ENCODE measurements around the gene ORMDL1. TPM values are rescaled to one million over a fixed set of nuclear protein-coding genes. Genes with fewer than 3 reads are reported as not detected.
A peak's percentile ranks its signal among the peaks of the same experiment; 100 is the strongest.
"Not testable (repeated sequence)": the region's sequence is repeated elsewhere in the genome, so short reads cannot be mapped to it uniquely, and the experiment has no call there.

Gene ORMDL1
- total RNA-seq, 1 donor from 2014 or later = 64.4 TPM

DNA sequence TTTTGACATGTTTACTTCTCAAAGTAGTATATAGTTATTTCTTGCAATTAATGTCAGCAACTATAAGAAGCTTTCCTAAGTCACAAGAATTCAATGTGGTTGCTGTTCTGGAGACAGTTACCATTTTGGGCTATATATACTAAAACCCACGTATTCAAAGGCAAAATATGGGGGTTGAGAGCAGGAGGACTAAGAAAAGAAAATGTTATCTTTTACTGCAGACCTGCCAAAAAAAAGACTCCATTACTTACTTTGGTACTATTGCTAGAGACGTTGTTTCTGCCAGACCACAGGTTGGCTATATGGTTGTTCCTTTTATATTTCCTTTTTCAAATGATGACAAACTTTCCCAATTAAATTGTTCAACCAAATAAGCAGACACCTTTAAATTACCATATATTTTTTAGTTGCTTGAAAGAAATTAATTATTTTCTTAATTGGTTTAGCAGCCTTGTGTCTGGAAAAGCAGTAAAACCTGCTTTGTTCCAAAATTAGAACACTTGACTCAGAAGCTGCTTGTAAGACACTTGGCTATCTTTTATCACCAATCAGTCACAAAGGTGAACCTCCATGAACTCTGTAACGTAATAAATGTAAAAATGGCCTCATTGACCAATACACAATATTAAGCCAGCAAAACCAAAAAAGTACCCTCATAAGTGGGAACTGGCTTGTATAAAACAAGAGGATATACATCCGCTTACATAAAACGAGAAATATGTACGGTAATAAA is 13.4 kb downstream of the ORMDL1 start:
- no peak for DNase-seq

DNA sequence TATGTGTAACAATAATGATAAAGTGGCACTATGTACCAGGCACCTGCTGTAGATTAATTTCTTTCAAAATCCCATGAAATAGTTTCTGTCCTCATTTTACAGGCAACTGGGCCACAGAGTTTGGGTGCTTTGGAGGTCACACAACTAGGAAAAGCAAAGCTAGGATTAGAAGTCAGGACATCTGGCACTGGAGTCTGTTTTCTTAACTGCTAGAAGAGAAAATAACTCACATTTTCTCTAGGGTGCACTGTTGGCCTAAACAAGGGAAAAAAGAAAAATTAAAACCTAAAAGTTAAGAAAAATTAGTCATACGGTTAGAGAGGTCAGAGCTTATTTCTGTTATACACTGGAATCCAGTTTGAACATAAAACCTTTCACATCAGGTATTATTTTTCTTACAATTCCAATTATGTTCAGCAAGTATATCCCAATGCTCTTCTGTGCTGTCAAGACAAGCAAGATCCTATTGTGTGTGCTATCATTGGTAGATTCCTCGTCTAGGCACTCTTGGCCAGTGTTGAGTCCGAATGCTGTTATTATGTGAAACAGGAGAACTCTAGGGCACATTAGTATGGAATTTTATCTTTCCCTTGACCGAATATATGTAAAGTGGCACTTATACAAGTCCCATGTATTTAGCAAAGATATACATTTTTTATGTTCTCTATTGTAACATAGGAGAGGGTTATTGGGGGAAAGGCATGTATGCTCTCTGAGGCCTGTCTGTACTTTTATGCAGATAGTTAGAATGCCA is 20.1 kb downstream of the ORMDL1 start:
- DNase-seq = no peak

DNA sequence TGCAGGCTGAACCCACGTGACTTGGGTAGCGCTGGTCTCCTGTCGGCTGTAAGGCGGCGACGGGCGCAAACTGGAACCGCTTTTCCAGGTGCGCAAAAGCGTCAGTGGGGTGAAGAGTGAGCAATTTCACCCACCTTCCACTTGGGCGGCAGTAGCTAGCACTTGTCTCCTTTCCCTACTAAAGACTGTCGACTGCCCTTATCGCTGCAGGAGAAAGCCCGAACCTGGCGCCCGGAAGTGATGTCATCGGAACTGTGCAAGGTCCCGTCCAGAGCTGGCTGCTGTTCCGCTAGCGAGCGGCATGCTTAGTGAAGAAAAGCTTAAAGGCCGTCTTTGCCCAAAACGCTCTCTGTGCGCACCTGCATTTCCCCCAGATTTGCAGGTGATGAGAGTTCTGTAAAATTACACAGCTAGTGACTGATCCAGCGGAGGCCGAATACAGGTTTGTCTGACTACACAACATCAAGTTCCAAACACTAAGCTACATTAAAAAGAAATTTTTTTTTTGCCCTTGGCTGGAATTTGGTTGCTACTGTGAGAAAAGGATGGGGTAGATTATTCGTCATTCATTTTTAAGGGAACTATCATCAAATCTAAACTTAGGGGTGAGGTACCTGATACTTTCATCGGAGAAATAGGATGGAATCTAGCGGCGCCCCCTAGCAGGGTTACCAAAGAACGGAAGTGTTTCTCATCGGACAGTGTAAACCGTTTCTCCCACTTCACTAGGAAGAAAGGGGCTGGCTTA is 21.4 kb downstream of the ORMDL1 start, which contains the start of gene OSGEPL1:
OSGEPL1 (minus strand) TSS at position 242 of the 748 bp plus-strand sequence. CDS start 1,152 bp downstream, outside the sequence.
- peak; percentile 88 for DNase-seq

GRCh38 chr2:189762229-189762550 is 21.9 kb downstream of the ORMDL1 start:
- DNase-seq = no peak

- DNase-seq = not testable (repeated sequence)
Observed at GRCh38 chr2:189760154-189760553, 24.0 kb downstream of the ORMDL1 start.

- no peak for DNase-seq
Observed at GRCh38 chr2:189756311-189756952, 27.7 kb downstream of the ORMDL1 start.

- no peak for DNase-seq
Observed at GRCh38 chr2:189751080-189751658, 33.0 kb downstream of the ORMDL1 start.

DNA sequence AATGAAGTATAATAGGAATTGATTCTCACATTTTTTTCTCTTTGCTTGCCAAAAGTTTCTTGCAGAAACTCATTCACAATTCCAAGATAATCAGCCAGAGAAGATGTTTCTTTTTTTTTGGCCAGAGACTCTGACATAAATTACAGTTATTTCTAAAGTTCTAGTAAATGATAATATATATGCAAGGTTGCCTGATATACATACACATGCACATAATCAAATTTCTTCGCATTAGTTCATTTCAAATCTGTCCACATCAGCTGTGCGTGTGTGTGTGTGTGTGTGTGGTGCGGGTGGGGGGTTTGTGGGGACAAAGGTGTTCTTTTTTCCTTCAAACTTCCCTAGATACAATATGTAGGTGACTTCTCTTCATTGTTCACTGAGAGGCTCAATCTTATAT is 54.7 kb downstream of the ORMDL1 start:
- no peak for DNase-seq

DNA sequence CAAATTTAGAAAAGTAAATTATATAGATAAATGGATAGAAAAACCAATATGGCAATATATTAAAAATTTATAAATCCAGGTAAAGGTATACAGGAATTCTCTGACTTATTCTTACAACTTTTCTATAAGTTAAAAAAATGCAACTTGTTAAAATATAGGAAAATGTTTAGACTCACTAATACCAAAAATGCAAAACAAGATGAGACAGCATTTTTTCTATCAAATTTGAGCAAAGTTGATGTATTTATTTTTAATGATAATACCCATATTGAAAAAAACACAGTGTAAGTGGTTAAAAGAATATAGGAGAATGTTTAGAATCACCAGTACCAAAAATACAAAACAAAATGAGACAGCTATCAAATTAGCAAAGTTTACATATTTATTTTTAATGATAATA is 57.3 kb downstream of the ORMDL1 start:
- DNase-seq = no peak

GRCh38 chr2:189726271-189726670 is 57.9 kb downstream of the ORMDL1 start:
- no peak for DNase-seq

GRCh38 chr2:189723192-189723591 is 60.9 kb downstream of the ORMDL1 start:
- no peak for DNase-seq

Other genes starting within 250 kb of the ORMDL1 start
- gene SLC40A1, start 203.6 kb downstream of the ORMDL1 start, total RNA-seq = 43.0 TPM
- 137 TPM for gene ASNSD1, start 122.9 kb downstream of the ORMDL1 start, total RNA-seq
- gene ANKAR, start 109.7 kb downstream of the ORMDL1 start, total RNA-seq = 55.4 TPM
- gene OSGEPL1, start 21.5 kb downstream of the ORMDL1 start, total RNA-seq = 25.6 TPM
- 73.8 TPM for gene PMS1, start 111 bp upstream of the ORMDL1 start, total RNA-seq